Sigmoid colon (tissue), 4 donors: ENCODE data around the gene USP54.

Source experiments
- CTCF ChIP-seq, 4 experiments: fragments of 450-650 bp in 3 of 4; fragments of 200-600 bp in 1 of 4; IDR thresholded peaks; one replicate each; pipeline ENCODE4 v1.5.1; 2016 to 2019; ENCODE audit warnings: antibody characterized with exemption in 4 of 4, mild to moderate bottlenecking in 3 of 4, moderate library complexity in 2 of 4
- POLR2A ChIP-seq, 2 donors: fragments of 450-650 bp; IDR thresholded peaks; one replicate each; pipeline ENCODE4 v1.6.1; 2016; ENCODE audit warnings: antibody characterized with exemption in 2 of 2, mild to moderate bottlenecking in 2 of 2, moderate library complexity in 2 of 2
- POLR2AphosphoS5 ChIP-seq, 4 donors: sonication (generic); formaldehyde crosslinking; IDR thresholded peaks; one replicate each; pipeline ENCODE4 v1.6.1; 2017; ENCODE audit warnings: antibody characterized with exemption in 4 of 4

- TF ChIP-seq POLR2AphosphoS5 (IDR thresholded peaks at IDR 0.05) (peak; percentile 38 to 64 (median 52)), CTCF (IDR thresholded peaks at IDR 0.05) (no peak), POLR2A (IDR thresholded peaks at IDR 0.05) (no peak)
Observed at GRCh38 chr10:73552819-73553715, 38.1 kb downstream of the USP54 start.
